ENCODE results near the gene LEKR1. TPM values are rescaled to one million over a fixed set of nuclear protein-coding genes. Genes with fewer than 3 reads are reported as not detected.

Gene LEKR1
- total and polyA plus RNA-seq, 2 experiments from 2014 or later: 0.77 to 0.91 TPM

DNA sequence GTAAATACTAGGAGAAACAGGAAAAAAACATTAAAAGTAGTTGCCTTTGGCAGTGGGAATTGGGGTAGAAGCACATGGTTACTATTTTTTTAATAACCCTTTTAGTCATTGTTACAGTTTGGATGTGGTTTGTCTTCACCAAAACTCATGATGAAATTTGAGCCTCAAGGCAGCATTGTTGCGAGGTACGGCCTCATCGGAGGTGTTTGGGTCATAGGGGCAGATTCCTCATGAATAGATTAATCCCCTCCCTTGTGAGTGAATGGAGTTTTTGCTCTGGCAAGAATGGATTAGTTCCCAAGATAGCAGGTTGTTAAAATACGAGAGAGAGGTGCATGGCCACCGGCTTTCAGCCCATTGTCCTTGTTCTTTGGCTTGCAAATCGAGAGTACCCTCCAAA lies 92.6 kb downstream of the LEKR1 start:
- Histone ChIP-seq H3K27me3 (no peaks in the 10 kb centered on the region), H3K4me1 (ENCODE audit: low read depth) (no peaks in the 10 kb centered on the region), H3K4me3 (no peak overlapping the region), H3K9me3 (ENCODE audit: low read depth) (no peaks in the 10 kb centered on the region), H3K36me3 (no peaks in the 10 kb centered on the region), H3K27ac (no peak overlapping the region)
- TF ChIP-seq, protein P1, sequence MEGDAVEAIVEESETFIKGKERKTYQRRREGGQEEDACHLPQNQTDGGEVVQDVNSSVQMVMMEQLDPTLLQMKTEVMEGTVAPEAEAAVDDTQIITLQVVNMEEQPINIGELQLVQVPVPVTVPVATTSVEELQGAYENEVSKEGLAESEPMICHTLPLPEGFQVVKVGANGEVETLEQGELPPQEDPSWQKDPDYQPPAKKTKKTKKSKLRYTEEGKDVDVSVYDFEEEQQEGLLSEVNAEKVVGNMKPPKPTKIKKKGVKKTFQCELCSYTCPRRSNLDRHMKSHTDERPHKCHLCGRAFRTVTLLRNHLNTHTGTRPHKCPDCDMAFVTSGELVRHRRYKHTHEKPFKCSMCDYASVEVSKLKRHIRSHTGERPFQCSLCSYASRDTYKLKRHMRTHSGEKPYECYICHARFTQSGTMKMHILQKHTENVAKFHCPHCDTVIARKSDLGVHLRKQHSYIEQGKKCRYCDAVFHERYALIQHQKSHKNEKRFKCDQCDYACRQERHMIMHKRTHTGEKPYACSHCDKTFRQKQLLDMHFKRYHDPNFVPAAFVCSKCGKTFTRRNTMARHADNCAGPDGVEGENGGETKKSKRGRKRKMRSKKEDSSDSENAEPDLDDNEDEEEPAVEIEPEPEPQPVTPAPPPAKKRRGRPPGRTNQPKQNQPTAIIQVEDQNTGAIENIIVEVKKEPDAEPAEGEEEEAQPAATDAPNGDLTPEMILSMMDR (IDR thresholded peaks at IDR 0.05; ENCODE audit: low read depth, low read length): no peak
- no peak for DNase-seq (ENCODE audit: low read depth in 1 of 2, low spot score in 1 of 2)

DNA sequence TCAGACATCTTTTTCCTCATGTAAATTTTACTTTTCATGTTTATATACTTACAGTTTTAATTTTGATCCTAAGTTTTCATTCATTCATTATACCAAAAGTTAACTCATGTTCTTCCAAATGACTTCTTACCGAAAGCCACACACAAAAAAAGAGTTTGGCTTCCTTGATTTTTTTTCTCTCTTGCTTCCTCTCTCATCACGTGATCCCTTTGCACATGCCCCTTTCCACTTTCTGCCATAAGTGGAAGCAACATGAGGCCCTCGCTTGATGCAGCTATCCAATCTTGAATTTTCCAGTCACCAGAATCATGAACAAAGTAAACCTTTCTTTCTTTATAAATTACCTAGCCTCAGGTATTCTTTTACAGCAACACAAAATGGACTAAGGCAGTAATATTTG lies 93.7 kb downstream of the LEKR1 start:
- H3K36me3 ChIP-seq: no peaks in the 10 kb centered on the region
- TF ChIP-seq, protein P1 (IDR thresholded peaks at IDR 0.05; ENCODE audit: low read depth, low read length): no peak
- H3K4me3 ChIP-seq: no peak overlapping the region

DNA sequence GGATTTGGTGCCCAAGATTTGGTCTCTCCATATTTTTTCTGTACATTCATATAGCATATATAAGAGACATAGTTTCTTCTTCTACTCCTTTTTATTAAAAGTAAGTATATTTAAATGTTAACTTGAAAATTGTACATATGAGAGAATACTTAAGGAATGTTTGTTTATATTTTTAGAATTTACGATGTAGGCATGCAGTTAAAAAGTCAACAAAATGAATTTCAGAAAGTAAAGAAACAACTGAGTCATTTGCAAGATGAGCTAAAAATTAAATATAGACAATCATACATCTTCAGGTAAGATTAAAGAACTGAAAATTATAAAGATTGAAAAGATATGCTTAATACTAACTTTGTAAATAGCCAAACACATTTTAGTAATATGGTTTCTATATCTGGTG lies 94.2 kb downstream of the LEKR1 start:
- H3K27ac ChIP-seq: no peak overlapping the region
- no peaks in the 10 kb centered on the region for H3K36me3 ChIP-seq
- no peaks in the 10 kb centered on the region for H3K4me1 ChIP-seq (ENCODE audit: low read depth)
- no peaks in the 10 kb centered on the region for H3K27me3 ChIP-seq
- TF ChIP-seq, protein P1 (IDR thresholded peaks at IDR 0.05; ENCODE audit: low read depth, low read length): no peak
- H3K9me3 ChIP-seq (ENCODE audit: low read depth): no peaks in the 10 kb centered on the region
- DNase-seq (ENCODE audit: low read depth in 1 of 2, low spot score in 1 of 2): no peak
- no peak overlapping the region for H3K4me3 ChIP-seq

More for the DNA sequence above, 93.7 kb downstream of the LEKR1 start:
- no peaks in the 10 kb centered on the region for H3K27me3 ChIP-seq
- no peaks in the 10 kb centered on the region for H3K9me3 ChIP-seq (ENCODE audit: low read depth)
- H3K27ac ChIP-seq: no peak overlapping the region
- no peak for DNase-seq (ENCODE audit: low read depth in 1 of 2, low spot score in 1 of 2)
- no peaks in the 10 kb centered on the region for H3K4me1 ChIP-seq (ENCODE audit: low read depth)

DNA sequence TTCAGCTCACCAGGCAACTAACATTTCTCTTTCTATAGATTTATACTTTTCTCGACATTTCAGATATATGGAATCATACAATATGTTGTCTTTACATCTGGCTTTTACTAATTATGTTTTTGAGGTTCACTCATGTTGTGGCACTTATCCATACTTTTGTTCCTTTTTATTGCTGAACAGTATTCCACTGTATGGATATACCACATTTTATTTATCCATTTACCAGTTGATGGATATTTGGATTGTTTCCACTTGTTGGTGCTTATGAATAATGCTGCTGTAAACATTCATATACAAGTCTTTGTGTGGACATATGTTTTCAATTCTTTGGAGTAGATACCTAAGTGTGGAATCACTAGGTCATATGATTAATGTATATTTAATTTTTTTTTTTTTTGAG lies 97.2 kb downstream of the LEKR1 start:
- H3K27ac ChIP-seq: no peak overlapping the region

DNA sequence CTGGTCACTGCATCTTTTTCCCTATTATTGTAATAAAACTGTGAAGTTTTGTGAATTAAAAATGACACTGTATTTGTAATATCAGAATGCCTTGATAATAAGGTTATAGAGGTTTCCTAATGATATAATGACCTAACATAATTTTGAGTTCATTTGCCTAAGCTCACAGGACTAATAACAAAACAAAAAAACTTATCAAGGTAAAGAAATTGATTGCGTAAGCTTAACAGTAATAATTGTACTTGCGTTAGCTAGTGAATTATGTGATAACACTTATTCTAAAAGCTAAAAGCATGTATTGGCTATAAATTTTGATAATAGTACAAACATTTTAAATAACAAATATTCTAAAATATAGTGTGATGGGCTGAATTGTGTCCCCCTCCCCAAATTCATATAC lies 112.6 kb downstream of the LEKR1 start:
- H3K36me3 ChIP-seq: no peaks in the 10 kb centered on the region
- no peaks in the 10 kb centered on the region for H3K4me1 ChIP-seq (ENCODE audit: low read depth)
- DNase-seq (ENCODE audit: low read depth in 1 of 2, low spot score in 1 of 2): no peak
- H3K27me3 ChIP-seq: no peaks in the 10 kb centered on the region
- H3K9me3 ChIP-seq (ENCODE audit: low read depth): no peaks in the 10 kb centered on the region
- TF ChIP-seq, protein P1 (IDR thresholded peaks at IDR 0.05; ENCODE audit: low read depth, low read length): no peak
- H3K27ac ChIP-seq: no peak overlapping the region
- H3K4me3 ChIP-seq: no peak overlapping the region

More for the DNA sequence above, 97.2 kb downstream of the LEKR1 start:
- H3K27me3 ChIP-seq: no peaks in the 10 kb centered on the region
- H3K4me3 ChIP-seq: no peak overlapping the region
- TF ChIP-seq, protein P1 (IDR thresholded peaks at IDR 0.05; ENCODE audit: low read depth, low read length): no peak
- H3K9me3 ChIP-seq (ENCODE audit: low read depth): no peaks in the 10 kb centered on the region
- no peaks in the 10 kb centered on the region for H3K4me1 ChIP-seq (ENCODE audit: low read depth)
- DNase-seq (ENCODE audit: low read depth in 1 of 2, low spot score in 1 of 2): no peak
- H3K36me3 ChIP-seq: no peaks in the 10 kb centered on the region

DNA sequence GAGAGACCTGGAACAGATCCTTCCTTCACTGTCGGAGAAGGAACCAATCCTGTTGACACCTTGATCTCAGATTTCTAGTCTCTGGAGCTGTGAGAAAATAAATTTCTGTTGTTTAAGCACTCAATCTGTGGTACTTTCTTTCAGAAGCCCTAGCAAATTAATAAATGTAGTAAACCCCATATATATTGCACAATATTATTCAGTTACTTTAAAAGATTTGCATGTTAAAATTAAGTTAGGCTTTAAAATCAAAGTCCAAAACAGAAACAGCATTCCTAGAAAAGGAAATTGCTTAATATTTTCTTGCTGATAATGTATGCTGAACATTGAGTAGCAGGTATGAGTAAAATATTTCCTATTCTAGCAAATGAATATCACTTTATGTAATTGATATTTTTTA lies 113.2 kb downstream of the LEKR1 start:
- no peak overlapping the region for H3K27ac ChIP-seq
- DNase-seq (ENCODE audit: low read depth in 1 of 2, low spot score in 1 of 2): no peak
- no peak overlapping the region for H3K4me3 ChIP-seq
- H3K9me3 ChIP-seq (ENCODE audit: low read depth): no peaks in the 10 kb centered on the region
- no peaks in the 10 kb centered on the region for H3K4me1 ChIP-seq (ENCODE audit: low read depth)
- no peaks in the 10 kb centered on the region for H3K36me3 ChIP-seq
- TF ChIP-seq, protein P1 (IDR thresholded peaks at IDR 0.05; ENCODE audit: low read depth, low read length): no peak
- no peaks in the 10 kb centered on the region for H3K27me3 ChIP-seq

All from cardiac muscle cell (in vitro differentiated cells and primary cell).